H1 (cell line): Measurements from ENCODE around the gene CIROP. TPM values are rescaled to one million over a fixed set of nuclear protein-coding genes. Genes with fewer than 3 reads are reported as not detected.

Source experiments
- CTCF ChIA-PET: fragments of 300-600 bp; sonication (Branson Sonifier 250); formaldehyde crosslinking; loops from one replicate; lab custom pipeline; 2021; ENCODE audit not compliant: partially characterized antibody; lab: Charles Lee
- POLR2A ChIA-PET: fragments of 300-600 bp; sonication (Branson Sonifier 250); formaldehyde crosslinking; loops from one replicate; lab custom pipeline; 2021; ENCODE audit warnings: inconsistent platforms; ENCODE audit not compliant: partially characterized antibody; lab: Charles Lee
- DNase-seq, 2 experiments: peaks; one replicate each; pipeline versions ENCODE4 v3.0.0 to v3.0.0-alpha.2; 2010 to 2022; ENCODE audit warnings: low spot score in 2 of 2, low read depth in 1 of 2, mixed read lengths in 1 of 2
- FAIRE-seq: peaks from 2 replicates; lab custom pipeline; 2011; peaks lifted over from hg19 to GRCh38; lab: Jason Lieb, UNC
- H2AFZ ChIP-seq: 2 replicates; pipeline ENCODE4 v1.8.1; 2012; ENCODE audit warnings: low read length, inconsistent platforms
- H2AK5ac ChIP-seq: 2 replicates; pipeline ENCODE4 v1.6.1; 2013; ENCODE audit warnings: low read depth, low read length
- H2BK120ac ChIP-seq: replicated peaks from 2 replicates; pipeline ENCODE3; 2013; ENCODE audit warnings: low read depth, low read length, inconsistent platforms
- H2BK12ac ChIP-seq: 2 replicates; pipeline ENCODE4 v1.6.1; 2013; ENCODE audit warnings: low read depth, low read length
- H2BK15ac ChIP-seq: 2 replicates; pipeline ENCODE4 v1.6.1; 2013; ENCODE audit warnings: low read length
- H2BK20ac ChIP-seq: 2 replicates; pipeline ENCODE4 v1.6.1; 2013; ENCODE audit warnings: low read length
- H2BK5ac ChIP-seq: 2 replicates; pipeline ENCODE4 v1.6.1; 2013; ENCODE audit warnings: low read depth, low read length
- H3K14ac ChIP-seq: 2 replicates; pipeline ENCODE4 v1.6.1; 2013; ENCODE audit warnings: inconsistent platforms; ENCODE audit not compliant: insufficient read length
- H3K18ac ChIP-seq: 2 replicates; pipeline ENCODE4 v1.6.1; 2013; ENCODE audit warnings: low read length; ENCODE audit errors: extremely low read depth
- H3K23ac ChIP-seq: 2 replicates; pipeline ENCODE4 v1.6.1; 2013; ENCODE audit warnings: inconsistent platforms; ENCODE audit not compliant: insufficient read length
- H3K23me2 ChIP-seq: 2 replicates; pipeline ENCODE4 v1.6.1; 2013; ENCODE audit warnings: low read depth, low read length
- H3K27ac ChIP-seq: 2 replicates; pipeline ENCODE4 v1.6.1; 2011; ENCODE audit warnings: low read depth, low read length, inconsistent platforms
- H3K27me3 ChIP-seq, 4 experiments: replicated peaks in 1 of 4; 1 replicate in 1 of 4; 2 replicates in 3 of 4; pipeline versions ENCODE4 v1.6.1 to v1.8.1; 2011 to 2013; ENCODE audit warnings: low read length in 3 of 4, mild to moderate bottlenecking in 3 of 4, inconsistent platforms in 2 of 4, mixed read lengths in 2 of 4, moderate library complexity in 1 of 4; ENCODE audit not compliant: control insufficient read depth in 3 of 4, insufficient read depth in 3 of 4; ENCODE audit errors: extremely low read depth in 1 of 4
- H3K36me3 ChIP-seq, 4 experiments: 2 replicates each; pipeline versions ENCODE4 v1.6.1 to v1.8.1; 2011 to 2013; ENCODE audit warnings: mild to moderate bottlenecking in 4 of 4, low read length in 3 of 4, moderate library complexity in 2 of 4, control low read depth in 1 of 4, inconsistent platforms in 1 of 4; ENCODE audit not compliant: insufficient read depth in 4 of 4, control insufficient read depth in 2 of 4
- H3K4ac ChIP-seq: replicated peaks from 2 replicates; pipeline ENCODE3; 2013; ENCODE audit warnings: low read length, low read depth, mixed read lengths, inconsistent platforms; ENCODE audit not compliant: insufficient read length
- H3K4me1 ChIP-seq, 4 experiments: replicated peaks in 1 of 4; 1 replicate in 1 of 4; 2 replicates in 3 of 4; pipeline versions ENCODE4 v1.6.1 to v1.8.1; 2011 to 2013; ENCODE audit warnings: low read length in 3 of 4, inconsistent platforms in 2 of 4, mixed read lengths in 1 of 4; ENCODE audit not compliant: insufficient read depth in 4 of 4, control insufficient read depth in 3 of 4
- H3K4me2 ChIP-seq, 2 experiments: 2 replicates each; pipeline versions ENCODE4 v1.6.1 to v1.8.1; 2011 to 2013; ENCODE audit warnings: low read depth in 2 of 2, low read length in 2 of 2, control low read depth in 1 of 2, inconsistent platforms in 1 of 2, mild to moderate bottlenecking in 1 of 2; ENCODE audit not compliant: insufficient read depth in 1 of 2
- H3K4me3 ChIP-seq, 4 experiments: fragments of 200-600, 300-600 bp in 1 of 4; sonication (generic), shearing (Covaris generic), sonication (Bioruptor Twin) in 1 of 4; 2 replicates each; pipeline versions ENCODE4 v1.5.1 to v1.8.1; 2011 to 2016; ENCODE audit warnings: low read length in 4 of 4, low read depth in 3 of 4, control low read depth in 2 of 4, inconsistent platforms in 2 of 4, mild to moderate bottlenecking in 2 of 4, mixed read lengths in 1 of 4, moderate library complexity in 1 of 4; ENCODE audit not compliant: insufficient read depth in 2 of 4; ENCODE audit errors: extremely low read depth in 1 of 4
- H3K56ac ChIP-seq: replicated peaks from 2 replicates; pipeline ENCODE3; 2013; ENCODE audit warnings: low read depth, mild to moderate bottlenecking, mixed read lengths, low read length, inconsistent platforms; ENCODE audit not compliant: insufficient read length
- H3K79me1 ChIP-seq: 2 replicates; pipeline ENCODE4 v1.6.1; 2013; ENCODE audit warnings: low read depth, low read length, control low read depth
- H3K79me2 ChIP-seq, 2 experiments: 2 replicates each; pipeline versions ENCODE4 v1.6.1 to v1.8.1; 2012 to 2013; ENCODE audit warnings: low read length in 2 of 2, mild to moderate bottlenecking in 2 of 2, inconsistent platforms in 1 of 2; ENCODE audit not compliant: insufficient read depth in 2 of 2, control insufficient read depth in 1 of 2
- H3K9ac ChIP-seq, 4 experiments: replicated peaks in 1 of 4; 1 replicate in 1 of 4; 2 replicates in 3 of 4; pipeline versions ENCODE4 v1.6.1 to v1.8.1; 2011 to 2013; ENCODE audit warnings: low read depth in 3 of 4, low read length in 3 of 4, control low read depth in 2 of 4, mild to moderate bottlenecking in 2 of 4, moderate library complexity in 2 of 4, inconsistent platforms in 1 of 4; ENCODE audit errors: extremely low read depth in 1 of 4
- H3K9me3 ChIP-seq, 2 experiments: 2 replicates each; pipeline versions ENCODE4 v1.6.1 to v1.8.1; 2012 to 2013; ENCODE audit warnings: mild to moderate bottlenecking in 2 of 2, moderate library complexity in 2 of 2, control low read depth in 1 of 2, inconsistent platforms in 1 of 2, low read depth in 1 of 2, low read length in 1 of 2, mixed read lengths in 1 of 2; ENCODE audit not compliant: insufficient read depth in 2 of 2
- H4K20me1 ChIP-seq, 2 experiments: replicated peaks in 1 of 2; 2 replicates each; pipeline versions ENCODE3 to v1.8.1; 2011 to 2013; ENCODE audit warnings: inconsistent platforms in 2 of 2, low read length in 2 of 2, mild to moderate bottlenecking in 1 of 2; ENCODE audit not compliant: insufficient read depth in 2 of 2, control insufficient read depth in 1 of 2
- H4K5ac ChIP-seq: 2 replicates; pipeline ENCODE4 v1.6.1; 2013; ENCODE audit warnings: low read length, low read depth, mixed read lengths, inconsistent platforms; ENCODE audit not compliant: insufficient read length
- H4K8ac ChIP-seq: 2 replicates; pipeline ENCODE4 v1.8.0; 2013; ENCODE audit warnings: mild to moderate bottlenecking, moderate library complexity, low read length, inconsistent platforms; ENCODE audit not compliant: insufficient read depth; ENCODE audit errors: extremely low read depth
- H4K91ac ChIP-seq: replicated peaks from 2 replicates; pipeline ENCODE3; 2013; ENCODE audit warnings: low read length, mixed read lengths, inconsistent platforms; ENCODE audit not compliant: insufficient read length
- ASH2L ChIP-seq: fragments of 200-600, 300-600 bp; sonication (generic); IDR thresholded peaks from one replicate; pipeline ENCODE4 v1.7.1; 2017; ENCODE audit warnings: low read length
- CREB1 ChIP-seq: IDR thresholded peaks from 2 replicates; pipeline ENCODE4 v1.6.1; 2012; ENCODE audit warnings: inconsistent platforms
- FOSL1 ChIP-seq: IDR thresholded peaks from 2 replicates; pipeline ENCODE4 v1.6.1; 2011; ENCODE audit warnings: mild to moderate bottlenecking, low read depth, low read length, moderate library complexity; ENCODE audit not compliant: insufficient read depth
- JUN ChIP-seq: IDR thresholded peaks from 2 replicates; pipeline ENCODE4 v1.6.1; 2011; ENCODE audit warnings: low read depth, mild to moderate bottlenecking, improper control_type of control experiment, low read length
- KDM1A ChIP-seq: fragments of 200-600, 300-600 bp; sonication (generic); IDR thresholded peaks from 2 replicates; pipeline ENCODE4 v1.7.1; 2016; ENCODE audit warnings: mild to moderate bottlenecking, low read length, borderline replicate concordance
- KDM5A ChIP-seq: fragments of 200-600 bp; IDR thresholded peaks from 2 replicates; pipeline ENCODE4 v1.7.1; 2012; ENCODE audit warnings: mild to moderate bottlenecking, low read length, inconsistent platforms, mixed read lengths
- PHF8 ChIP-seq: fragments of 200-600 bp; sonication (generic); conservative IDR thresholded peaks from 2 replicates; pipeline ENCODE4 v1.7.1; 2012; ENCODE audit warnings: low read depth, mild to moderate bottlenecking, inconsistent platforms, low read length, moderate library complexity
- RBBP5 ChIP-seq: IDR thresholded peaks from 2 replicates; pipeline ENCODE4 v1.7.1; 2012; ENCODE audit warnings: low read depth, mild to moderate bottlenecking, inconsistent platforms, low read length, moderate library complexity, borderline replicate concordance
- SAP30 ChIP-seq: fragments of 300-600 bp; sonication (generic); IDR thresholded peaks from 2 replicates; pipeline ENCODE4 v1.7.1; 2012; ENCODE audit warnings: low read length, moderate library complexity, mild to moderate bottlenecking, inconsistent platforms; ENCODE audit not compliant: insufficient read depth, insufficient replicate concordance
- YY1 ChIP-seq: IDR thresholded peaks from 2 replicates; pipeline ENCODE4 v1.6.1; 2011; ENCODE audit warnings: low read depth, mild to moderate bottlenecking, low read length
- WGBS, 2 experiments: shearing (Covaris generic) in 1 of 2; methylation state at CpG; one replicate each; pipeline versions ENCODE4 v1.1.6 to v1.1.7; 2013 to 2015; ENCODE audit warnings: low lambda C conversion rate in 2 of 2, mixed read lengths in 2 of 2, inconsistent platforms in 1 of 2, low coverage in 1 of 2, missing lambda C conversion rate in 1 of 2; ENCODE audit not compliant: insufficient replicate concordance in 2 of 2, insufficient coverage in 1 of 2, insufficient read length in 1 of 2; ENCODE audit errors: extremely low coverage in 1 of 2, missing lambda C conversion rate in 1 of 2; 5-methylcytosine and 5-hydroxymethylcytosine counted together
- polyA plus RNA-seq, 7 experiments: library from polyadenylated mRNA; depleted of rRNA in 3 of 7; stranded (reverse) in 5 of 7; unstranded in 2 of 7; fragments of >200 nt in 5 of 7; fragments of 200-250 nt in 2 of 7; gene quantifications; 1 replicate in 5 of 7; 2 replicates in 1 of 7; 4 replicates in 1 of 7; pipeline versions ENCODE4 v1.2.1 to v1.2.3, GENCODE V29; 2011 to 2013; ENCODE audit warnings: missing spikeins in 2 of 7, mixed read lengths in 2 of 7
- total RNA-seq: library from RNA; stranded (reverse); fragmentation: NEBNext Ultra II Directional; extraction: Animal tissue kit (Norgen Biotek cat#: 25700); gene quantifications from 2 replicates; pipeline ENCODE4 v1.2.1, GENCODE V29; 2021
- TF ChIP-seq, protein P1 (sequence below): IDR thresholded peaks from 2 replicates; pipeline ENCODE4 v1.6.1; 2012; ENCODE audit warnings: inconsistent platforms
- TF ChIP-seq, protein P2 (sequence below): IDR thresholded peaks from 2 replicates; pipeline ENCODE4 v1.6.1; 2011; ENCODE audit warnings: low read length, improper control_type of control experiment

The CIROP gene
- total and polyA plus RNA-seq, 2 of the 8 experiments (the other 6 are each of a cell fraction or from before 2014, with no cell fraction given): 0.06 TPM; not detected in 1

DNA sequence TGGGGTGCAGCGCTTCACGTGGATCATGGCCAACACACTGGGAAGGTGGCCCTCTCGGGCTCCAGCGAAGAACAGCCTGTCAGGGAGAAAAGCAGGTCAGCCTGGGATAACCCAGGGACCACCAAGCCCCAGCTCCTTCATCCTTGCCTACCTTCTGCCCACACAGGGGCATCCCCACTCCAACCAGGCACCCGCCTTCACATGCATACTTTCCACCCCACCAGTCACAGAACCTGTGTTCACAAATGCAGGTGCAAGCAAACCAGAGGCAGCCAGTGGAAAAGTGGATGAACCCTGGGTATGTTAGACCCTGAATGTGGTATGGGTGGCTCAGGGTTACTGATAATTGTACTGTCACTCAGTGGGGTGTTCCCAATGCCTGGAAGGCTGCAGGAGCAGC lies 26.7 kb upstream of the CIROP start:
- Histone ChIP-seq H3K79me1 (no peaks in the 10 kb centered on the region), H3K9ac (no peak overlapping the region), H3K27me3 (no peaks in the 10 kb centered on the region), H2AK5ac (no peak overlapping the region), H4K8ac (no peak overlapping the region; the same call in 1 of the 2 replicates), H2BK120ac (no peak overlapping the region), H3K4ac (no peak overlapping the region), H3K4me1 (no peaks in the 10 kb centered on the region), H4K91ac (no peak overlapping the region), H3K9me3 (no peaks in the 10 kb centered on the region), H3K36me3 (peaks cover 15 to 57% (median 26%) of the 10 kb centered on the region in 4 experiments), H4K20me1 (peaks cover 2 to 5% of the 10 kb centered on the region in 2 experiments), H3K4me3 (no peak overlapping the region), H2AFZ (no peak overlapping the region), H2BK20ac (no peak overlapping the region), H2BK5ac (no peak overlapping the region), H2BK15ac (no peak overlapping the region), H3K18ac (no peak overlapping the region), H3K56ac (no peak overlapping the region), H2BK12ac (no peak overlapping the region), H3K14ac (no peak overlapping the region), H3K23ac (no peak overlapping the region), H3K79me2 (no peaks in the 10 kb centered on the region)
- ChIA-PET POLR2A (interaction anchor here (1.0 kb wide), 1 partner anchor 129 kb away, joined by 3 read pairs; no protein-coding TSS in a partner anchor), CTCF (interaction anchor here (0.8 to 3.4 kb wide), 3 partner anchors 10 to 63 kb away, joined by 3 to 27 read pairs (median 4); no protein-coding TSS in a partner anchor)
- DNase-seq (no peak), FAIRE-seq (no peak)
- 92% methylated on average over 5 of the region's 5 CpGs; no CpG with 5 or more reads in 1 of the 2 experiments for whole genome bisulfite sequencing, 2 experiments
- TF ChIP-seq SAP30: no peak
- no peak for TF ChIP-seq KDM1A
- no peak for TF ChIP-seq CREB1
- TF ChIP-seq JUN: no peak
- no peak for TF ChIP-seq ASH2L
- TF ChIP-seq, protein P1, sequence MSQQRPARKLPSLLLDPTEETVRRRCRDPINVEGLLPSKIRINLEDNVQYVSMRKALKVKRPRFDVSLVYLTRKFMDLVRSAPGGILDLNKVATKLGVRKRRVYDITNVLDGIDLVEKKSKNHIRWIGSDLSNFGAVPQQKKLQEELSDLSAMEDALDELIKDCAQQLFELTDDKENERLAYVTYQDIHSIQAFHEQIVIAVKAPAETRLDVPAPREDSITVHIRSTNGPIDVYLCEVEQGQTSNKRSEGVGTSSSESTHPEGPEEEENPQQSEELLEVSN: no peak
- TF ChIP-seq, protein P2, sequence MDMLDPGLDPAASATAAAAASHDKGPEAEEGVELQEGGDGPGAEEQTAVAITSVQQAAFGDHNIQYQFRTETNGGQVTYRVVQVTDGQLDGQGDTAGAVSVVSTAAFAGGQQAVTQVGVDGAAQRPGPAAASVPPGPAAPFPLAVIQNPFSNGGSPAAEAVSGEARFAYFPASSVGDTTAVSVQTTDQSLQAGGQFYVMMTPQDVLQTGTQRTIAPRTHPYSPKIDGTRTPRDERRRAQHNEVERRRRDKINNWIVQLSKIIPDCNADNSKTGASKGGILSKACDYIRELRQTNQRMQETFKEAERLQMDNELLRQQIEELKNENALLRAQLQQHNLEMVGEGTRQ: no peak
- TF ChIP-seq KDM5A: no peak
- no peak for TF ChIP-seq RBBP5
- TF ChIP-seq PHF8: no peak
- no peak for TF ChIP-seq FOSL1
- TF ChIP-seq YY1: no peak
- TF ChIP-seq, all 59 proteins: peak for 0
- H3K27ac ChIP-seq: no peak overlapping the region
- H3K23me2 ChIP-seq: no peaks in the 10 kb centered on the region
- no peak overlapping the region for H4K5ac ChIP-seq
- no peak overlapping the region for H3K4me2 ChIP-seq
